ENCODE results near the gene RALB. TPM values are rescaled to one million over a fixed set of nuclear protein-coding genes. Genes with fewer than 3 reads are reported as not detected.

The RALB gene
- total RNA-seq, 4 donors from 2014 or later, result 18.9 to 81.0 (median 59.4) TPM

DNA sequence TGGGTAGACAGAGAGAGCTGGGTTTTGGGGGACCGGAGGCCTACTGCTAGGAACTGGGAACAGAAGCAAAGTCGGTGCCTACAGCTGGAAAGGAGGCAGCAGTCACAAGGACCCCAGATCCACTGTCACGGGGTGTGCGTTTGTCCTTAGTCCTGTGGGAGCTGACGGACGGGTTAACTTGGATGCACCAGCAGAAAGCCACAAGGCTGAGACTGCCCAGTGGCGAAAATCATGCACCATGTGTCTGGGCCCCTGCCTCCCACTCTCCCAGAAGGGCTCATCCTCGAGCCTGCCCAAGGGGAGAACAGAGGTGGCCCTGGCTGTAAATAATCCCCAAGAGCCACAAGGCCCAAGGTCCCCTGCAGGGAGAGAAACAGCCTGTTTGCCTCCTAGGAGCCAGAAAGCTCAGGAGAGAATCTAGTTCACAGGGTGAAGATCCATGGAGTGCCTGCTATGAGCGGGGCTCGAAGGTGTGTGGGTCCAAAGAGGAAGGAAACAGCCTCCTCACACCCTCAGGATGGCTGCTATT is 11.7 kb upstream of the RALB start:
- in situ Hi-C loops (cut with MboI; ENCODE audit: low pct_ligation_motif_present in 1 of 4, low pct_unique_long_range_greater_than_20kb in 1 of 4, low sequenced_read_pairs in 3 of 4), result no loop called here
- intact Hi-C loops (cut with DNase I; ENCODE audit: low total_unique reads), result no loop called here
- TF ChIP-seq EP300 (IDR thresholded peaks at IDR 0.05; ENCODE audit: low read depth) (no peak), POLR2AphosphoS5 (IDR thresholded peaks at IDR 0.05) (no peak), POLR2A (IDR thresholded peaks at IDR 0.05) (no peak)
- TF ChIP-seq, protein P1, sequence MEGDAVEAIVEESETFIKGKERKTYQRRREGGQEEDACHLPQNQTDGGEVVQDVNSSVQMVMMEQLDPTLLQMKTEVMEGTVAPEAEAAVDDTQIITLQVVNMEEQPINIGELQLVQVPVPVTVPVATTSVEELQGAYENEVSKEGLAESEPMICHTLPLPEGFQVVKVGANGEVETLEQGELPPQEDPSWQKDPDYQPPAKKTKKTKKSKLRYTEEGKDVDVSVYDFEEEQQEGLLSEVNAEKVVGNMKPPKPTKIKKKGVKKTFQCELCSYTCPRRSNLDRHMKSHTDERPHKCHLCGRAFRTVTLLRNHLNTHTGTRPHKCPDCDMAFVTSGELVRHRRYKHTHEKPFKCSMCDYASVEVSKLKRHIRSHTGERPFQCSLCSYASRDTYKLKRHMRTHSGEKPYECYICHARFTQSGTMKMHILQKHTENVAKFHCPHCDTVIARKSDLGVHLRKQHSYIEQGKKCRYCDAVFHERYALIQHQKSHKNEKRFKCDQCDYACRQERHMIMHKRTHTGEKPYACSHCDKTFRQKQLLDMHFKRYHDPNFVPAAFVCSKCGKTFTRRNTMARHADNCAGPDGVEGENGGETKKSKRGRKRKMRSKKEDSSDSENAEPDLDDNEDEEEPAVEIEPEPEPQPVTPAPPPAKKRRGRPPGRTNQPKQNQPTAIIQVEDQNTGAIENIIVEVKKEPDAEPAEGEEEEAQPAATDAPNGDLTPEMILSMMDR (IDR thresholded peaks at IDR 0.05), result no peak
- whole genome bisulfite sequencing, 2 donors (ENCODE audit: low coverage in 1 of 2), result 92% methylated on average over 10 of the region's 10 CpGs; no CpG with 5 or more reads in 1 of the 2 donors
- no peak for DNase-seq
- H3K4me3 ChIP-seq, result no peak overlapping the region
- no peaks in the 10 kb centered on the region for H3K9me3 ChIP-seq
- no peaks in the 10 kb centered on the region for H3K27me3 ChIP-seq
- no peak overlapping the region for H3K27ac ChIP-seq
- H3K4me1 ChIP-seq, result peaks cover 20 to 39% (median 30%) of the 10 kb centered on the region in 4 donors
- no peaks in the 10 kb centered on the region for H3K36me3 ChIP-seq

DNA sequence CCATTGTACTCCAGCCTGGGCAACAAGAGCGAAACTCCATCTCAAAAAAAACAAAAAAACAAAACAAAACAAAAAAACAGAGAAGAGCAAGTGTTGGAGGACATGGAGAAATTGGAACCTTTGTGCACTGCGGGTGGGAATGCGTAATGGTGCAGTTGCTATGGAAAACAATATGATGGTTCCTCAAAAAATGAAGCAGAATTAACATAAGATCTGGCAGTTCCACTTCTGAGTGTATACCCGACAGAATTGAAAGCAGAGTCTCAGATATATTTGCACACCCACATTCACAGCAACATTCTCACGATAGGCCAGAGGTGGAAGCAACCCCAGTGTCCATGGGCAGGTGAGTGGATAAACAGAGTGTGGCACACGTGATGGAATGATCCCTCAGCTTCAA is 11.0 kb upstream of the RALB start:
- Histone ChIP-seq H3K36me3 (no peaks in the 10 kb centered on the region), H3K4me3 (no peak overlapping the region), H3K9me3 (no peaks in the 10 kb centered on the region), H3K27ac (no peak overlapping the region), H3K4me1 (peaks cover 26 to 45% (median 35%) of the 10 kb centered on the region in 4 donors), H3K27me3 (no peaks in the 10 kb centered on the region)
- WGBS, 2 donors (ENCODE audit: low coverage in 1 of 2), result 85% methylated on average over 6 of the region's 6 CpGs; no CpG with 5 or more reads in 1 of the 2 donors
- intact Hi-C loops (cut with DNase I; ENCODE audit: low total_unique reads) (no loop called here), in situ Hi-C loops (cut with MboI; ENCODE audit: low pct_ligation_motif_present in 1 of 4, low pct_unique_long_range_greater_than_20kb in 1 of 4, low sequenced_read_pairs in 3 of 4) (no loop called here)
- no peak for DNase-seq
- TF ChIP-seq, protein P1 (IDR thresholded peaks at IDR 0.05), result no peak
- no peak for TF ChIP-seq EP300 (IDR thresholded peaks at IDR 0.05; ENCODE audit: low read depth)
- no peak for TF ChIP-seq POLR2A (IDR thresholded peaks at IDR 0.05)
- TF ChIP-seq POLR2AphosphoS5 (IDR thresholded peaks at IDR 0.05), result no peak

DNA sequence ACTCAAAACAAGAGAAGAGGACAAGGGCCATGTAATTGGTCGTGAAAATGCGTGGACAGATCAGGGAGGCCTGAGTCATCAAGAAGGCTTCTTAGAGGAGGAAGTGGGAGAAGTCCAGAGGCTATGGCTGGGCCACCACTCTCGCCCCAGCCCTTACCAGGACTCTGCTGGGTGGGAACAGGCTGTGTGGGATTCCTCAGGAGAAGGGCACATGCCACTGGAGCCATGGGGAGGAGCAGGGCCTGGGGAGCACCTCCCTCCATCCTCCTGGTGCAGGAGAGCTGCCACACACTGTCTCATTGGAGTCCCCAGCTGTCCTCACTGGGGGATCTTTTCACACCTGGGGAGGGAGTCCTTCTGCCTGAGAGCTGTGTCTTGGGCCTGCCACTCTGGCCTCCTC is 9.4 kb upstream of the RALB start:
- H3K27me3 ChIP-seq, result no peaks in the 10 kb centered on the region
- H3K4me3 ChIP-seq, result no peak overlapping the region
- in situ Hi-C loops (cut with MboI; ENCODE audit: low pct_ligation_motif_present in 1 of 4, low pct_unique_long_range_greater_than_20kb in 1 of 4, low sequenced_read_pairs in 3 of 4) (no loop called here), intact Hi-C loops (cut with DNase I; ENCODE audit: low total_unique reads) (no loop called here)
- no peak for DNase-seq
- no peak overlapping the region for H3K27ac ChIP-seq
- H3K36me3 ChIP-seq, result no peaks in the 10 kb centered on the region
- no peaks in the 10 kb centered on the region for H3K9me3 ChIP-seq
- WGBS, 2 donors (ENCODE audit: low coverage in 1 of 2), result 74% methylated on average over 3 of the region's 3 CpGs; no CpG with 5 or more reads in 1 of the 2 donors
- no peak for TF ChIP-seq POLR2A (IDR thresholded peaks at IDR 0.05)
- no peak for TF ChIP-seq EP300 (IDR thresholded peaks at IDR 0.05; ENCODE audit: low read depth)
- TF ChIP-seq POLR2AphosphoS5 (IDR thresholded peaks at IDR 0.05), result no peak
- TF ChIP-seq, protein P1 (IDR thresholded peaks at IDR 0.05), result no peak
- H3K4me1 ChIP-seq, result peaks cover 26 to 35% (median 32%) of the 10 kb centered on the region in 4 donors

DNA sequence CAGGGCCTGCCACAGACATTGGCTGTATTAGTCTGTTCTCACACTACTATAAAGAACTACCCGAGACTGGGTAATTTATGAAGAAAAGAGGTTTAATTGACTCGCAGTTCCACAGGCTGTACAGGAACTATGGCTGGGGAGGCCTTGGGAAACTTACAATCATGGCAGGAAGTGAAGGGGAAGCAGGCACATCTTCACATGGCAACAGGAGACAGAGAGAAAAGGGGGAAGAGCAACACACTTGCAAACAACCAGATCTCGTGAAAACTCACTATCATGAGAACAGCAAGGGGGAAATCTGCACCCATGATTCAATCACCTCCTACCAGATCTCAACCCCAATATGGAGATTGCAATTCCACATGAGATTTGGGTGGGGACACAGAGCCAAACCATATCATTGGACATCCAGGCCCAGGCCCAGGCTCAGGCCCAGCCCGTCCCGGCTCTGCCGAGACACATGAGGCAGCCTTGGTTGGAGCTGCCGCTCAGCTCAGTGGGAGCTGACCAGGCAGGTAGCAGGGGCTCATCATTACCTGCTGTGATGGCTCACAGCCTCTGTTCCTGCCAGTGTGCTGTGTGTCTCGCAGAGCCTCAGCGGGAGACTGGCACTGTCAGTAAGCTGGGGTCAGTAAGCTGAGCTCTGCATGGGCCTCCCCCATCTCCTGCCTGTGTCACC is 8.6 kb upstream of the RALB start:
- Histone ChIP-seq H3K27ac (no peak overlapping the region), H3K4me1 (peaks cover 25 to 29% (median 26%) of the 10 kb centered on the region in 4 donors), H3K9me3 (no peaks in the 10 kb centered on the region), H3K4me3 (no peak overlapping the region), H3K27me3 (no peaks in the 10 kb centered on the region), H3K36me3 (no peaks in the 10 kb centered on the region)
- in situ Hi-C loops (cut with MboI; ENCODE audit: low pct_ligation_motif_present in 1 of 4, low pct_unique_long_range_greater_than_20kb in 1 of 4, low sequenced_read_pairs in 3 of 4), result no loop called here
- intact Hi-C loops (cut with DNase I; ENCODE audit: low total_unique reads), result no loop called here
- 96 to 100% methylated on average over 1 to 9 of the region's 9 CpGs for WGBS, 2 donors (ENCODE audit: low coverage in 1 of 2)
- TF ChIP-seq EP300 (IDR thresholded peaks at IDR 0.05; ENCODE audit: low read depth), result no peak
- TF ChIP-seq POLR2AphosphoS5 (IDR thresholded peaks at IDR 0.05), result no peak
- TF ChIP-seq POLR2A (IDR thresholded peaks at IDR 0.05), result no peak
- TF ChIP-seq, protein P1 (IDR thresholded peaks at IDR 0.05), result no peak
- no peak for DNase-seq

Measured in transverse colon (tissue), 4 donors.